GM21529 (cell line): Measurements from ENCODE around the gene NCK2.

Experiments used
- ATAC-seq: cut with Tn5 transposase; IDR thresholded peaks from one replicate; pipeline ENCODE4 v1.9.1; 2021; ENCODE audit not compliant: unreplicated experiment

The NCK2 gene

DNA sequence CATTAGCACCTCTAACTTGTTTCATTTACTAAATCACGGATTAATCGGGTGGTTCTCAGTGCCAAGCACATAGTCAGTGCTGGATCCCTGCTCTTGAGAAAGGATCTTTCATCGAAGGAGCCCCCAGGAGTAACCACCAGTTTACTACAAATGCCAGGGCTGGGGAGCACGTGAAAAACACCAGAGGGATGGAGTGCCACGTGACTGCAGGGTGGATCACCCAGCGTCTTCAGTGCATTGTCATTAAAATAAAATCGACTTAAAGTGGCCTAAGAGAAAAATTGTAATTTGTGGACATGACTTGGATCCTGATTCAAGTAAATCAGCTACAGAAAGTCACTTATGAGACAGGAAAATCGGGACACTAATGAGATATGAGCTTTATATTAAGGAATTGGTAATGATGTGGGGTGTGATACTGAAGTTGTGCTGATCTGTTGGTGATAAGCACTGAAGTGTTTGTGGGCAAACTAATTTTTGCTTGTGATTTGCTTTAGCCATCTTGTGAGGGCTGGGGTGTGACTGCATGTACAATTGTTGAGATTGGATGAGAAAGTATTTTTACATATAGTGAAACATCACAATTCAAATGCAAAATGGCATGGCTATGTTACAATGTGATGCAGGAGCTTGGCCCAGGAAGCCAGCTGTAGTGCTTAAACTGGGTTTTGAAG lies 63.8 kb downstream of the NCK2 start:
- ATAC-seq, result no peak

DNA sequence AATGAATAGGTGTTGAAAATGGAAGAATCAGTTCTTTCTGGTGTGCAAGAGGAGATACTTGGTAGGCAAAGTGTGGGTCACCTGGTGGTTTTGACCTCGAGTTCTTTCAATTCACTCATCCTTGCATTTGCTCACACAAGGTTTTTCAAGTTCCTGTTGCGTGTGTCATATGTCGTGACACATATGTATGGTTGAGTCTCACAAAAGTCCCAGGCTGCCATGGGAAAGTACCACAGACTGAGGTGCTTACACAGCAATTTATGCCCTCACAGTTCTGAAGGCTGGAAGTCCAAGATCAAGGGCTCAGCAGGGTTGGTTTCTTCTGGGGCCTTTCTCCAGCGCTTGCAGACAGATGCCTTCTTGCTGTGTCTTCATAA lies 64.4 kb downstream of the NCK2 start:
- no peak for ATAC-seq

DNA sequence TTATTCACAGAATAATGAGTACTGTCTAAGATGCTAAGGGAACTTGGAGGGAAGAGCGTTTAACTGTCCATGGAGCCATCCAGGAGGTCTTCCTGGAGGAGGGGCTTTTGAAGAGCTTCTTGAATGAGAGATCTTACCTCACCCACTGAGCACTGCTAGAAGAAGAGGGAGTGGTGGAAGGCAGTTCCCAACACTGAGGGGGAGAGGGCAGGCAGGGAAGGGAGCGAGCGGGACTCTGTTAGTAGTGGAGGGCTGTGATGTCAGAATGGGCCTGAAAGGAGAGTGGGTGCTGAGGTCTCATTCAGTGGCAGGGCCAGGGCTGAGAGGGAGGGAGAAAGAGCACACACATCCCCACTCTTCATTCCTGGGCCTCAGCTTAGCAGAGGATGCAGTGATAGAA lies 65.0 kb downstream of the NCK2 start:
- no peak for ATAC-seq

DNA sequence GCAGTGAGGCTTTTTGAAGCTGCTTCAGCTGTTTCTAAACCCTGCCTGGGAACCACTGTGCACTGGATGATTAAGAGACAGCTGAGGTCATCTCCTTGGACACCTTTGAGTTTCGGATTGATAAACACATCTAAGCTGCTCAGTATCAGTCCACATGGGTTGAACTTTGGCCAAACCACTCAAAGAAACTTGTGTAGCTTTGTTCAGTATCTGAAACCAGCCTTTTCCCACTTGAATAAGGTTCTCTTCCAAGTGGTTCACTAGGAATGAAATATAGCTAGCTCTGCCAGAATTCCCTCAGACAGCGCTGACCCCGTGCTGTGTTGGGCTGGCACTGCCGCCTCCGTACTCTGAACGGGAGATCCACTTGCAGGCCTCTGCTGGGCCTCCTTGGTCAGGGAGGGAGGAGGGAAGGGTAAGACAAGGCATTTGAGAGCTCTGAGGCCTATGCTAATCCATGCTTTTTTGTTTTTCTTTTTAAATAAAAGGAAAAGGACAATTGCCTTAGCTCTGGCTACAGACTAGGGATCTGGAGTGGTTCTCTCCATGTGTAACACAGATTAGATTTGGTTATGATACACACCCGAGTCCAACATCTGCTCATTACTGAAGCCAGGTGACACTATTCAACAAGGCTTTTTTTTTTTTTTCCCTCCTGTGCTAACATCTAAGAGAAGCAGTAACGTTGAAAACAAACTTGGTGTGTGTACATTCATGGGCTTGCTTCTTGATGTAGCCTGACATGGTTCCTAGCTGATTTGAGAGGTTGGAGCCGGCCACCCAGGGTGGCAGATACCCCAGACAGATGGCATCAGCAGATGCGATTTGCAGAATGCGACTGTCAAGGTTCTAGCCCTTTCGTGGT lies 67.7 kb downstream of the NCK2 start:
- ATAC-seq, result peak; percentile 88

DNA sequence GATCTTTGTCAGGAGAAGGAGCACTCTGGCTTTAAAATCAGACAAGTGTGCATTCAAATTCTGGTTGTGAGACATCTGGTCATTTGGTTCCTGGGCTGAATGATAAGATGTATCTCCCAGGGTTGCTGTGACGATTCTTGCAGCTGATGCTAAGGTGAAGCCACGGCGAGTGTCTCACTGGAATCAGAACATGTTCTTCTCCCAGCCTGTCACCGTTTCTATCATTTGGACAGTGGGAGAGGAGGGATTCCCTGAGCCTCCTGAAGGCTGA lies 68.3 kb downstream of the NCK2 start:
- ATAC-seq, result no peak

DNA sequence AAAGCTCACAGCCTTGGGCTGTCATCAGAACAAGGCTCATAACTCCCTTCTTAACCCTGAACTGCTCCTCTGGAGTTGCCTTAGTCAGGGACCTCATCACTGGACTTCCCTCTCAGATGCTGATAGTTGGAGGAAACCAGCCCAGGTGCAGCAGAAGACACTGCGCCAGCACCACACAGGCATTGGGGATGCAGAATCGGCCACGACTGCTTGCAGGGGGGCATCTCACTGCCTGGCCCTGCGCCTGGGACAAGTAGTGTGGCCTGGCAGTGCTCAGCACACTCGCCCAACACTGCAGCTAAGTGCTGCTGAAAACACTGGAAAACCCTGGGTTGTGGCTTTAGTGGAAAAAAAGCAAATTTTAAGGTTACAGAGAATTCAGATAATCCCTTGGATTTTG lies 68.7 kb downstream of the NCK2 start:
- ATAC-seq, result no peak

- ATAC-seq, result no peak
Measured at GRCh38 chr2:105814291-105814940, 69.7 kb downstream of the NCK2 start.

DNA sequence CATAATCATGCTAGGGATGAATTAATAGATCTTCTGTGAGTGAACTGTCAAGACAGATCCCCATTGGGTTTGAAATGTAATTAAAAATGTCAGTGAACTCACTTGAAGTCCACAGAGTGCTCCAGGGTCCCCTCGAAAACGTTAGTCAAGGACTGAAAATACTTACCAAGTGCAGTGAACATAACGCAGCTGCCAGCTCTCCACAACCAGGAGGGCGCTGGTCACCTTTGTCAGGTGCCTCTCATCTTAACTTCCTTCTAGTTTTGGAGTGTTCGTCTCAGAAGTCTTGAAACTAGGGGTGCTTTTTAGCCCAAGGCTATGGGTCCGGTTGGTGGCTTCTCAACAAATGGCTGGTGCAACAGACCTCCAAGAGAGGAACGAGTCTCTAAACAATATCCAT lies 70.7 kb downstream of the NCK2 start:
- no peak for ATAC-seq

DNA sequence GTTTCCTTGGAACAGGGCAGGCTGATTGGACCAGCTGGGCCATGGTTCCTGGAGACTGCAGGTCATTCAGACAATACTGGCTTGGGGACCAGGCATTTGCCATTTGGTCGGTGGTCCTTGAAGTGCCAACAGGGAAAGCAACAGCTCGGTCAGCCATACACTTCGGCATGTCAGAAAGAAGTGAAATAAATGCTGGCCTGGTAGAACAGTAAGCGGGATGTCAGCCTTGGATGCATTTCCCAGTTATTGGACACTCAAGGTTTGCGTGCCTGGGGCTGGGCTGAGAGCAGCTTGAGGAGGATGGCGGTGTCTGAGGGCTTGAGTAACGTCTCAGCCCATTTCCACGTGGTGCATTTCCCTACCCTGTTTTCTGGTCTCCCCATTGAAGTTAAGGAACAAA lies 75.4 kb downstream of the NCK2 start:
- no peak for ATAC-seq

- ATAC-seq, result no peak
Measured at GRCh38 chr2:105820691-105821090, 76.0 kb downstream of the NCK2 start.

DNA sequence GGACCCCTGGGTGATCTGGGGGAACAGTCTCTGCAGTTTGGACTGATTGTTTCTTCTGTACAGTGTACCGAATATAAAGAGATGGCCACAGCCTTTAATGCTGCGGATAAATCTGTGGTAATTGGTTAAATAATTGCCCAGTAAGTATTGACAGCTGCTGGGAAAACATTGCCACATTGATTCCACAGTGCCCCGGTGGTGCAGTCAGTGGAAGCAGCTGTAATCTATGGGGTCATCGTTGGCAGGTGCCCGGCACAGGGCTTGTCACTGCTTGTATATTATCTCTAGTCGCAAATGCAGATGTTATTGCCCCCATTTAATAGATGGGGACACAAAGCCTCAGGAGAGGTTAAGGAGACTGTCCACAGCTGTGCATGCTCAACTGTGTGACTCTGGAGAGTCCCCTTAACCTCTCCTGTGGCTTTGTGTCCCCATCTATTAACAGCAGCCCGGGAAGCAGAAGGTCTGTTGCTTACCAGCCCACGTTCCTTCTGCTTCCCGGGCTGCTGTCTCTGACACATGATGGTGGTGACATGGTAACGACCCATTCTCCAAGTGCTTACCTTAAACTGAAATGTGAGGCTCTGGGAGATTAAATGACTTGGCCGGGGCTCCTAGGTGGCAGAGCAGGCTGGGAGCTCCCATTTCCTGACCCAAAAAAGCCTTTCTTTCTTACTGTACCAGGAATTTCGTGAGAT lies 76.9 kb downstream of the NCK2 start:
- ATAC-seq, result peak; percentile 21

GRCh38 chr2:105822186-105822585 lies 77.5 kb downstream of the NCK2 start:
- peak; percentile 87 for ATAC-seq

DNA sequence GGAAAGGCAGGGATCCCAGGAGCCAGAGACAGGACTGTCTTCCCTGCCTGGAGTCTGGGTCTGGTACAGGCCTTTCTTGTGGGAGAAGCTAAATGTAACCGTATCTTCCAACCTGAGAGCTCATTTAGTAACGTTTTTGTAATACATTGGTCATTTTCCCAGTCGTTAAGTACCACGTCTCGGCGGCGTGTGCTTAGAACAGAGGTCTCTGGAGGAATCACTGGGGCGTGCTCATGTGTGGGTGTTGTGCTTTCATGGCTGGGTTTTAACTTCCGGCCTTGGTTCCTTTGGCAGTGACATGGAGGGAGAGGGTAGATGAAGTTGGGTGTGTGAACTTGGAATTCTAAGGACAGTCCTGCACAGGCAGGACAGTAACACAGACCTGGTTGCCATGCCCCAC lies 79.7 kb downstream of the NCK2 start:
- ATAC-seq, result no peak

- ATAC-seq, result peak; percentile 55
Measured at GRCh38 chr2:105827351-105828096, 82.8 kb downstream of the NCK2 start.

DNA sequence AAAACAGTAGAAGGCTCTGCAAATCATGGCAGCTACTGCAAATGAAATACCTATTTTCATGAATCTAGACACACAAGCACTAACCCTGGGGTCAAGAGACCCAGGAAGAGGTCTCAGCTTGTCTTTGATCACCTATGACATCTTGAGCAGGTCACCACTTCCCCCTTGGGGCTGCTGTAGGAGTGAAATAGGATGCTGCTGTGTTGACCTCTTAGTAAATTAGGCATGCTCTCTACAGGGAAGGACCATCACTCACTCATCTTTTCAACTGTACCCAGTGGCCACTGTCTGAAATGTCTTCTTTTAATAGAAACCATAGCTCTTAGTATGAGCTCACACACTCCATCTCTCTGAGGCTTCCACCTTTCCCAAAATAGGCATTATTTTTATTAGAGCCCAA lies 83.8 kb downstream of the NCK2 start:
- ATAC-seq, result peak; percentile 40

DNA sequence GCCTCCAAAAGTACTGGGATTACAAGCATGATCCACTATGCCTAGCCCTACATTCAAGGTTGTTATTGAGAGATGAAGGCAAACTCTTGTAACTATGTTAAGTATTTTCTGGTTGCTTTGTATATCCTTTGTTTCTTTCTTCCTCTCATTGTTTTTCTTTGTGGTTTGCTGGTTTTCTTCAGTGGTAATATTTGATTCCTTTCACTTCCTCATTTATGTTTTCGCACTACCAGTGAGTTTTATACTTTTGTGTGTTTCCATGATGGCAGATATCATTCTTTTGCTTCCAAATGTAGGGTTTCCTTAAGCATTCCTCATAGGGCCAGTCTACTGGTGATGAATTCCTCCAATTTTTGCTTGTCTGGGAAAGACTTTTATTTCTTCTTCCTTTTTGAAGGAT lies 90.2 kb downstream of the NCK2 start:
- ATAC-seq, result peak; percentile 81

DNA sequence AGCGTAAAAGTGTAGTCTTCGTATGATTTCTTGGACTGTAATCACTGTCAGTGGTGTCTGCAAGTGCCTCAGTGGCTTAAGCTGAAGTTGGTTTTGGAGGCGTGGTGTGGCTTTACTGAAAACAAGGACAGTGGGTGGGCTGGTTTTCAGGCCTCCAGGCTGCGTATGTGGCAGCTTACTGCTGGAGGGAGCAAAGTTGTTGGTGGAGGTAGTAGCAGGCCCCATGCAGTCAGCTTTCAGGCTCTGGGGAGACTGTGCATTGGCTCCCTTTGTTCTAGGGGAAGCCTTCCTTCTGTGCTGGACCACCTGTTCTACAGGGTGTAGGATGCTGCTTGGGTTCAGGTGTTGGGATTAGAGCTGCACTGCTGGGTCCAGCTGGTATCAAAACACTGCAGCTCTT lies 91.6 kb downstream of the NCK2 start:
- ATAC-seq, result no peak

- no peak for ATAC-seq
Measured at GRCh38 chr2:105836840-105837692, 92.4 kb downstream of the NCK2 start.

DNA sequence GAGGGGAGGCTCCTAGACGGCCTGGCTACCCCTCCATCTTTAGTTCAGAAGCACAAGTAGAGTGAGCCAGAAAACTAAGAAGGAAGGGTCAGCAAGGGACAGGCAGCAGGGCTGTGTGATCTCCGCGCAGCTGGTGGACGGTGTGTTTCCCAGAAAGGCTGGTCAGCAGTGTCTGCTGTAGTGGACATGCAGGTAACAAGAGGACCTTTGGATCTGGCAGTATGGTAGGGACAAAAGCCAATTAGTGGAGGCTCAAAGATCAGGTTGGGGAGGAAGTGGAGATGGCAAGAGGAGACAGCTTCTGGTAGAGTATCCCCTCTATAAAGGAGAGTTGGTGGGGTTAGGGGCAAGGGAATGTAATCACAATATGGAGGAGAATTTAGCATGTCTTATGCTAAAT lies 95.1 kb downstream of the NCK2 start:
- no peak for ATAC-seq

DNA sequence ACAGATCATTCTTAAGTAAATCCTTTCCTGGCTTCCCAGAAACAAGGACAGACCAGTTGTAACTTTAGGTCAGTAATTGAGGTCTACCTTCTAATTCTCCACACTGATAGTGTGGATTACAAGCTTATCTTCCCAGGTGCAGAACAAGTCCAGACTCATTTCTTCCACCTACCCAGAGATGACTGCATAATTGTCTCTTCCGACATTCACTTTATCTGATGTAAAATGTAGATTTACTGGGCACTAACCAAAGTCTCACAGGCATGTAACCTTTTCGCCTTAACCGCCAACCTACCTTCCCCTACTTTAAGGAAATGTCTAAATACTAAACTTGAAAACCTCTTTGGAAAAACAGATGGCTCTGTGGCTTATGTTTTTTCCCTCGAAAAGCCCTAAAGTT lies 96.2 kb downstream of the NCK2 start:
- no peak for ATAC-seq
